HEK293 (cell line): ENCODE results near the gene EVI5.

ENCODE experiments used
- KLF7 ChIP-seq: fragments of 450-650 bp; formaldehyde crosslinking; IDR thresholded peaks from 2 replicates; pipeline ENCODE4 v1.5.1; 2016; ENCODE audit warnings: missing biosample characterization, missing genetic modification characterization, borderline replicate concordance
- MEIS1 ChIP-seq: sonication (generic); formaldehyde crosslinking; IDR thresholded peaks from 2 replicates; pipeline ENCODE4 v1.8.1; 2022; ENCODE audit warnings: missing genetic modification reagents, mild to moderate bottlenecking, borderline replicate concordance
- PRDM1 ChIP-seq: fragments of 450-650 bp; formaldehyde crosslinking; IDR thresholded peaks from 2 replicates; pipeline ENCODE4; 2016; ENCODE audit warnings: missing biosample characterization, missing genetic modification characterization
- SETDB1 ChIP-seq: IDR thresholded peaks from one replicate; pipeline ENCODE4 v1.6.1; 2017; ENCODE audit warnings: mild to moderate bottlenecking, low read length, moderate library complexity, mixed read lengths; ENCODE audit not compliant: insufficient read length
- TCF7L2 ChIP-seq: IDR thresholded peaks from 2 replicates; pipeline ENCODE4 v1.6.1; 2011; ENCODE audit warnings: low read depth, mild to moderate bottlenecking, inconsistent platforms, low read length, moderate library complexity, borderline replicate concordance
- YY2 ChIP-seq: fragments of 450-650 bp; formaldehyde crosslinking; IDR thresholded peaks from 2 replicates; pipeline ENCODE4 v1.5.1; 2016; ENCODE audit warnings: missing biosample characterization, missing genetic modification characterization
- ZNF404 ChIP-seq: fragments of 450-650 bp; formaldehyde crosslinking; IDR thresholded peaks from 2 replicates; pipeline ENCODE4 v1.5.1; 2017; ENCODE audit warnings: missing biosample characterization, missing genetic modification characterization
- ZNF560 ChIP-seq: fragments of 450-650 bp; formaldehyde crosslinking; IDR thresholded peaks from 2 replicates; pipeline ENCODE4 v1.5.1; 2017; ENCODE audit warnings: missing biosample characterization, missing genetic modification characterization, borderline replicate concordance
- ZNF585B ChIP-seq: fragments of 450-650 bp; formaldehyde crosslinking; IDR thresholded peaks from 2 replicates; pipeline ENCODE4 v1.5.1; 2016; ENCODE audit warnings: missing biosample characterization, missing genetic modification characterization
- ZNF596 ChIP-seq: fragments of 450-650 bp; IDR thresholded peaks from 2 replicates; pipeline ENCODE4 v1.5.0; 2018; ENCODE audit warnings: missing biosample characterization, mild to moderate bottlenecking, missing genetic modification characterization, moderate library complexity
- ZNF629 ChIP-seq: fragments of 450-650 bp; formaldehyde crosslinking; IDR thresholded peaks from 2 replicates; pipeline ENCODE4 v1.5.1; 2017; ENCODE audit warnings: missing biosample characterization, missing genetic modification characterization
- ZNF654 ChIP-seq: fragments of 450-650 bp; formaldehyde crosslinking; IDR thresholded peaks from 2 replicates; pipeline ENCODE4 v1.5.1; 2016; ENCODE audit warnings: low read depth, missing biosample characterization, missing genetic modification characterization
- ZNF658 ChIP-seq: fragments of 450-650 bp; formaldehyde crosslinking; IDR thresholded peaks from 2 replicates; pipeline ENCODE4; 2016; ENCODE audit warnings: missing biosample characterization, missing genetic modification characterization
- ZNF660 ChIP-seq: fragments of 450-650 bp; IDR thresholded peaks from 2 replicates; pipeline ENCODE4 v1.5.1; 2018; ENCODE audit warnings: missing biosample characterization, mild to moderate bottlenecking, missing genetic modification characterization
- ZSCAN23 ChIP-seq: fragments of 450-650 bp; formaldehyde crosslinking; IDR thresholded peaks from 2 replicates; pipeline ENCODE4 v1.5.1; 2016; ENCODE audit warnings: missing biosample characterization, missing genetic modification characterization
- ZSCAN30 ChIP-seq: fragments of 450-650 bp; IDR thresholded peaks from 2 replicates; pipeline ENCODE4 v1.5.1; 2018; ENCODE audit warnings: missing biosample characterization, mild to moderate bottlenecking, missing genetic modification characterization, moderate library complexity
- TF ChIP-seq, protein P1 (sequence below): fragments of 450-650 bp; formaldehyde crosslinking; IDR thresholded peaks from 2 replicates; pipeline ENCODE4 v1.5.1; 2016; ENCODE audit warnings: missing biosample characterization, missing genetic modification characterization
- TF ChIP-seq, protein P2 (sequence below): fragments of 450-650 bp; formaldehyde crosslinking; IDR thresholded peaks from 2 replicates; pipeline ENCODE4 v1.5.1; 2016; ENCODE audit warnings: missing biosample characterization, missing genetic modification characterization
- TF ChIP-seq, protein P3 (sequence below): fragments of 450-650 bp; IDR thresholded peaks from 2 replicates; pipeline ENCODE4 v1.5.1; 2018; ENCODE audit warnings: missing biosample characterization, missing genetic modification characterization
- TF ChIP-seq, protein P4 (sequence below): fragments of 450-650 bp; formaldehyde crosslinking; IDR thresholded peaks from 2 replicates; pipeline ENCODE4 v1.5.1; 2017; ENCODE audit warnings: missing biosample characterization, missing genetic modification characterization
- TF ChIP-seq, protein P5 (sequence below): fragments of 450-650 bp; formaldehyde crosslinking; IDR thresholded peaks from 2 replicates; pipeline ENCODE4 v1.5.1; 2016; ENCODE audit warnings: missing biosample characterization, missing genetic modification characterization, borderline replicate concordance
- TF ChIP-seq, protein P6 (sequence below): fragments of 450-650 bp; formaldehyde crosslinking; IDR thresholded peaks from 2 replicates; pipeline ENCODE4 v1.5.1; 2016; ENCODE audit warnings: missing biosample characterization, missing genetic modification characterization
- TF ChIP-seq, protein P7 (sequence below): fragments of 450-650 bp; formaldehyde crosslinking; optimal IDR thresholded peaks from 2 replicates; pipeline ENCODE3; 2016; ENCODE audit warnings: missing biosample characterization, mild to moderate bottlenecking, missing genetic modification characterization
- TF ChIP-seq, protein P8 (sequence below): fragments of 450-650 bp; formaldehyde crosslinking; IDR thresholded peaks from 2 replicates; pipeline ENCODE4 v1.5.1; 2016; ENCODE audit warnings: missing biosample characterization, missing genetic modification characterization

EVI5 gene

DNA sequence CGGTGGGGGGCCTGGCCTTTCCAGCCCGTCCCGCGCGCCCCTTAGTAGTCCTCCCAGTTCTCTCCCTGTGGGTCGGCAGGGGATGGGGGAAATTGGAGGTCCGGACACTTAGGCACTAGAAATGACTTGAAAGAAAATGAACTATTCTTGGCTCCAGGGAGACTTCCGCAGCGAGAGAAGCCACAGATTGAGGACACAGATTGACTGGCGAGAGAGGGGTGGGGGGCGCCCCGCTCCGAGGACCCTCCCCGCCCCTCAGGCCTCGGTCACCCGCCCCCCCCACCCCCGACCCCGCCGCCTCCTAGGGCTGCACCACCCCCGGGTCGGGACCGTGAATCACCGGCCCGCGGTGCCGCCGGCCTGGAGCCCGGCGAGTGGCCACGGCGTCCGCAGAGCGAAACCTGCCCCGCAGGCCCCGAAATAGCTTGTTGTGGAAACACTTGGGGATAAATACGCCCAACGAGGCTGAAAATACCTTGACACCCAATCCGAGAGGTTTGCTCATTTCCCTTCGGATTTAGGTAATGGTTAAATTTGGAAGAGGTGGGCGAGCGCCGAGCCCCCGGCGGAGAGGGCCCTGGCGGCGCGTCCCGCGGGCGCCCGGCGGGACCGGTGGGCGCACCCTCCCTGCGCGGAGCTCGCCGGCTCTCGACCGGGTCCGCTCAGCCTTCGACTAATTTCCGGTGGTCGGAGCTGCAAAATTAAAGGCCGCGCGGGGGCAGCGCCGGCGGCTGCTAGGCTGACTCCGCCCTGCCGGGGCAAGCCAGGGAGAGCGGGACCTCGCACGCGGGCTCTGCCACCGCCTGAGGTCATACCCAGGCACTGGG lies 298.4 kb downstream of the EVI5 start, which contains the start of gene GFI1 (continued):
- TF ChIP-seq, protein P1, sequence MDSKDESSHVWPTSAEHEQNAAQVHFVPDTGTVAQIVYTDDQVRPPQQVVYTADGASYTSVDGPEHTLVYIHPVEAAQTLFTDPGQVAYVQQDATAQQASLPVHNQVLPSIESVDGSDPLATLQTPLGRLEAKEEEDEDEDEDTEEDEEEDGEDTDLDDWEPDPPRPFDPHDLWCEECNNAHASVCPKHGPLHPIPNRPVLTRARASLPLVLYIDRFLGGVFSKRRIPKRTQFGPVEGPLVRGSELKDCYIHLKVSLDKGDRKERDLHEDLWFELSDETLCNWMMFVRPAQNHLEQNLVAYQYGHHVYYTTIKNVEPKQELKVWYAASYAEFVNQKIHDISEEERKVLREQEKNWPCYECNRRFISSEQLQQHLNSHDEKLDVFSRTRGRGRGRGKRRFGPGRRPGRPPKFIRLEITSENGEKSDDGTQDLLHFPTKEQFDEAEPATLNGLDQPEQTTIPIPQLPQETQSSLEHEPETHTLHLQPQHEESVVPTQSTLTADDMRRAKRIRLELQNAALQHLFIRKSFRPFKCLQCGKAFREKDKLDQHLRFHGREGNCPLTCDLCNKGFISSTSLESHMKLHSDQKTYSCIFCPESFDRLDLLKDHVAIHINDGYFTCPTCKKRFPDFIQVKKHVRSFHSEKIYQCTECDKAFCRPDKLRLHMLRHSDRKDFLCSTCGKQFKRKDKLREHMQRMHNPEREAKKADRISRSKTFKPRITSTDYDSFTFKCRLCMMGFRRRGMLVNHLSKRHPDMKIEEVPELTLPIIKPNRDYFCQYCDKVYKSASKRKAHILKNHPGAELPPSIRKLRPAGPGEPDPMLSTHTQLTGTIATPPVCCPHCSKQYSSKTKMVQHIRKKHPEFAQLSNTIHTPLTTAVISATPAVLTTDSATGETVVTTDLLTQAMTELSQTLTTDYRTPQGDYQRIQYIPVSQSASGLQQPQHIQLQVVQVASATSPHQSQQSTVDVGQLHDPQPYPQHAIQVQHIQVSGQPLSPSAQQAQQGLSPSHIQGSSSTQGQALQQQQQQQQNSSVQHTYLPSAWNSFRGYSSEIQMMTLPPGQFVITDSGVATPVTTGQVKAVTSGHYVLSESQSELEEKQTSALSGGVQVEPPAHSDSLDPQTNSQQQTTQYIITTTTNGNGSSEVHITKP, result peak; percentile 35; the same call in 1 of the 2 replicates
- TF ChIP-seq, protein P2, sequence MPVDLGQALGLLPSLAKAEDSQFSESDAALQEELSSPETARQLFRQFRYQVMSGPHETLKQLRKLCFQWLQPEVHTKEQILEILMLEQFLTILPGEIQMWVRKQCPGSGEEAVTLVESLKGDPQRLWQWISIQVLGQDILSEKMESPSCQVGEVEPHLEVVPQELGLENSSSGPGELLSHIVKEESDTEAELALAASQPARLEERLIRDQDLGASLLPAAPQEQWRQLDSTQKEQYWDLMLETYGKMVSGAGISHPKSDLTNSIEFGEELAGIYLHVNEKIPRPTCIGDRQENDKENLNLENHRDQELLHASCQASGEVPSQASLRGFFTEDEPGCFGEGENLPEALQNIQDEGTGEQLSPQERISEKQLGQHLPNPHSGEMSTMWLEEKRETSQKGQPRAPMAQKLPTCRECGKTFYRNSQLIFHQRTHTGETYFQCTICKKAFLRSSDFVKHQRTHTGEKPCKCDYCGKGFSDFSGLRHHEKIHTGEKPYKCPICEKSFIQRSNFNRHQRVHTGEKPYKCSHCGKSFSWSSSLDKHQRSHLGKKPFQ, result no peak
- TF ChIP-seq ZNF658 (tag by site-specific recombination), result no peak
- no peak for TF ChIP-seq PRDM1
- TF ChIP-seq, protein P3, sequence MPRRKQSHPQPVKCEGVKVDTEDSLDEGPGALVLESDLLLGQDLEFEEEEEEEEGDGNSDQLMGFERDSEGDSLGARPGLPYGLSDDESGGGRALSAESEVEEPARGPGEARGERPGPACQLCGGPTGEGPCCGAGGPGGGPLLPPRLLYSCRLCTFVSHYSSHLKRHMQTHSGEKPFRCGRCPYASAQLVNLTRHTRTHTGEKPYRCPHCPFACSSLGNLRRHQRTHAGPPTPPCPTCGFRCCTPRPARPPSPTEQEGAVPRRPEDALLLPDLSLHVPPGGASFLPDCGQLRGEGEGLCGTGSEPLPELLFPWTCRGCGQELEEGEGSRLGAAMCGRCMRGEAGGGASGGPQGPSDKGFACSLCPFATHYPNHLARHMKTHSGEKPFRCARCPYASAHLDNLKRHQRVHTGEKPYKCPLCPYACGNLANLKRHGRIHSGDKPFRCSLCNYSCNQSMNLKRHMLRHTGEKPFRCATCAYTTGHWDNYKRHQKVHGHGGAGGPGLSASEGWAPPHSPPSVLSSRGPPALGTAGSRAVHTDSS (tag by site-specific recombination), result no peak
- TF ChIP-seq, protein P4, sequence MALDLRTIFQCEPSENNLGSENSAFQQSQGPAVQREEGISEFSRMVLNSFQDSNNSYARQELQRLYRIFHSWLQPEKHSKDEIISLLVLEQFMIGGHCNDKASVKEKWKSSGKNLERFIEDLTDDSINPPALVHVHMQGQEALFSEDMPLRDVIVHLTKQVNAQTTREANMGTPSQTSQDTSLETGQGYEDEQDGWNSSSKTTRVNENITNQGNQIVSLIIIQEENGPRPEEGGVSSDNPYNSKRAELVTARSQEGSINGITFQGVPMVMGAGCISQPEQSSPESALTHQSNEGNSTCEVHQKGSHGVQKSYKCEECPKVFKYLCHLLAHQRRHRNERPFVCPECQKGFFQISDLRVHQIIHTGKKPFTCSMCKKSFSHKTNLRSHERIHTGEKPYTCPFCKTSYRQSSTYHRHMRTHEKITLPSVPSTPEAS (tag by site-specific recombination), result no peak
- TF ChIP-seq, protein P5, sequence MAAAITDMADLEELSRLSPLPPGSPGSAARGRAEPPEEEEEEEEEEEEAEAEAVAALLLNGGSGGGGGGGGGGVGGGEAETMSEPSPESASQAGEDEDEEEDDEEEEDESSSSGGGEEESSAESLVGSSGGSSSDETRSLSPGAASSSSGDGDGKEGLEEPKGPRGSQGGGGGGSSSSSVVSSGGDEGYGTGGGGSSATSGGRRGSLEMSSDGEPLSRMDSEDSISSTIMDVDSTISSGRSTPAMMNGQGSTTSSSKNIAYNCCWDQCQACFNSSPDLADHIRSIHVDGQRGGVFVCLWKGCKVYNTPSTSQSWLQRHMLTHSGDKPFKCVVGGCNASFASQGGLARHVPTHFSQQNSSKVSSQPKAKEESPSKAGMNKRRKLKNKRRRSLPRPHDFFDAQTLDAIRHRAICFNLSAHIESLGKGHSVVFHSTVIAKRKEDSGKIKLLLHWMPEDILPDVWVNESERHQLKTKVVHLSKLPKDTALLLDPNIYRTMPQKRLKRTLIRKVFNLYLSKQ (tag by site-specific recombination), result no peak
- TF ChIP-seq, protein P6, sequence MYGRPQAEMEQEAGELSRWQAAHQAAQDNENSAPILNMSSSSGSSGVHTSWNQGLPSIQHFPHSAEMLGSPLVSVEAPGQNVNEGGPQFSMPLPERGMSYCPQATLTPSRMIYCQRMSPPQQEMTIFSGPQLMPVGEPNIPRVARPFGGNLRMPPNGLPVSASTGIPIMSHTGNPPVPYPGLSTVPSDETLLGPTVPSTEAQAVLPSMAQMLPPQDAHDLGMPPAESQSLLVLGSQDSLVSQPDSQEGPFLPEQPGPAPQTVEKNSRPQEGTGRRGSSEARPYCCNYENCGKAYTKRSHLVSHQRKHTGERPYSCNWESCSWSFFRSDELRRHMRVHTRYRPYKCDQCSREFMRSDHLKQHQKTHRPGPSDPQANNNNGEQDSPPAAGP (tag by site-specific recombination), result peak; percentile 50; the same call in 1 of the 2 replicates
- TF ChIP-seq TCF7L2, result no peak
- TF ChIP-seq, protein P7, sequence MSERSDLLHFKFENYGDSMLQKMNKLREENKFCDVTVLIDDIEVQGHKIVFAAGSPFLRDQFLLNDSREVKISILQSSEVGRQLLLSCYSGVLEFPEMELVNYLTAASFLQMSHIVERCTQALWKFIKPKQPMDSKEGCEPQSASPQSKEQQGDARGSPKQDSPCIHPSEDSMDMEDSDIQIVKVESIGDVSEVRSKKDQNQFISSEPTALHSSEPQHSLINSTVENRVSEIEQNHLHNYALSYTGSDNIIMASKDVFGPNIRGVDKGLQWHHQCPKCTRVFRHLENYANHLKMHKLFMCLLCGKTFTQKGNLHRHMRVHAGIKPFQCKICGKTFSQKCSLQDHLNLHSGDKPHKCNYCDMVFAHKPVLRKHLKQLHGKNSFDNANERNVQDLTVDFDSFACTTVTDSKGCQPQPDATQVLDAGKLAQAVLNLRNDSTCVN (tag by site-specific recombination), result peak; percentile 60
- no peak; the same call in 1 of the 2 replicates for TF ChIP-seq KLF7
- no peak for TF ChIP-seq ZSCAN30
- no peak for TF ChIP-seq MEIS1
- no peak for TF ChIP-seq ZNF654 (tag by site-specific recombination)
- TF ChIP-seq ZNF560 (tag by site-specific recombination), result no peak
- TF ChIP-seq, protein P8, sequence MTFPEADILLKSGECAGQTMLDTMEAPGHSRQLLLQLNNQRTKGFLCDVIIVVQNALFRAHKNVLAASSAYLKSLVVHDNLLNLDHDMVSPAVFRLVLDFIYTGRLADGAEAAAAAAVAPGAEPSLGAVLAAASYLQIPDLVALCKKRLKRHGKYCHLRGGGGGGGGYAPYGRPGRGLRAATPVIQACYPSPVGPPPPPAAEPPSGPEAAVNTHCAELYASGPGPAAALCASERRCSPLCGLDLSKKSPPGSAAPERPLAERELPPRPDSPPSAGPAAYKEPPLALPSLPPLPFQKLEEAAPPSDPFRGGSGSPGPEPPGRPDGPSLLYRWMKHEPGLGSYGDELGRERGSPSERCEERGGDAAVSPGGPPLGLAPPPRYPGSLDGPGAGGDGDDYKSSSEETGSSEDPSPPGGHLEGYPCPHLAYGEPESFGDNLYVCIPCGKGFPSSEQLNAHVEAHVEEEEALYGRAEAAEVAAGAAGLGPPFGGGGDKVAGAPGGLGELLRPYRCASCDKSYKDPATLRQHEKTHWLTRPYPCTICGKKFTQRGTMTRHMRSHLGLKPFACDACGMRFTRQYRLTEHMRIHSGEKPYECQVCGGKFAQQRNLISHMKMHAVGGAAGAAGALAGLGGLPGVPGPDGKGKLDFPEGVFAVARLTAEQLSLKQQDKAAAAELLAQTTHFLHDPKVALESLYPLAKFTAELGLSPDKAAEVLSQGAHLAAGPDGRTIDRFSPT (tag by site-specific recombination), result peak; percentile 94
- no peak for TF ChIP-seq ZNF404 (tag by site-specific recombination)
- TF ChIP-seq SETDB1, result no peak
- TF ChIP-seq ZNF596 (tag by site-specific recombination), result no peak
- no peak for TF ChIP-seq ZSCAN23 (tag by site-specific recombination)
- TF ChIP-seq ZNF585B (tag by site-specific recombination), result no peak
- no peak for TF ChIP-seq YY2 (tag by site-specific recombination)
- TF ChIP-seq ZNF629 (tag by site-specific recombination), result peak; percentile 70; the same call in 1 of the 2 replicates
- peak; percentile 95 for TF ChIP-seq ZNF660
